ENCODE measurements around the gene KRTAP19-5. TPM values are rescaled to one million over a fixed set of nuclear protein-coding genes. Genes with fewer than 3 reads are reported as not detected.
"Not testable (repeated sequence)": the region's sequence is repeated elsewhere in the genome, so short reads cannot be mapped to it uniquely, and the experiment has no call there.

KRTAP19-5 gene
- total and polyA plus RNA-seq, 12 donors, result not detected

GRCh38 chr21:30505621-30506205 is 3.8 kb upstream of the KRTAP19-5 start:
- not testable (repeated sequence) for H3K4me1 ChIP-seq, H3K27me3 ChIP-seq, DNase-seq, H3K9me3 ChIP-seq, H3K36me3 ChIP-seq, ATAC-seq, H3K27ac ChIP-seq, H3K4me3 ChIP-seq
- intact Hi-C loops (cut with DNase I), result loop anchor here in 1 of 10 donors (10.0 kb wide), 1 partner anchor 59 kb away; the partner anchor contains the start of gene KRTAP19-7
- WGBS, 2 donors, result 30 to 31% methylated on average over 4 of the region's 4 CpGs
- peak in 3 of 9 donors; percentile 12 to 20 (median 15) for TF ChIP-seq CTCF (IDR thresholded peaks at IDR 0.05)

GRCh38 chr21:30497065-30497464 is 4.9 kb downstream of the KRTAP19-5 start, which contains the start of gene KRTAP19-4:
TSS of gene KRTAP19-4 (minus strand) at chr21:30497165. CDS start at chr21:30497110, 55 bp downstream.
- no peak within 1 kb of the TSS for H3K4me3 ChIP-seq
- no peak within 1 kb of the TSS for H3K27ac ChIP-seq
- 60% methylated on average over 4 of the region's 4 CpGs for WGBS, 2 donors
- H3K27me3 ChIP-seq, result no peaks in the 10 kb centered on the region
- DNase-seq (no peak), ATAC-seq (no peak)
- H3K4me1 ChIP-seq, result no peaks in the 10 kb centered on the region
- TF ChIP-seq CTCF (IDR thresholded peaks at IDR 0.05), result no peak
- peaks cover 0 to 9% (median 0%) of the 10 kb centered on the region in 11 donors for H3K9me3 ChIP-seq
- intact Hi-C loops (cut with DNase I), result no loop called here
- H3K36me3 ChIP-seq, result no peaks in the 10 kb centered on the region

- no peak for TF ChIP-seq CTCF (IDR thresholded peaks at IDR 0.05)
- no peak within 1 kb of the TSS for H3K27ac ChIP-seq
- no peaks in the 10 kb centered on the region for H3K27me3 ChIP-seq
- no peak within 1 kb of the TSS for H3K4me3 ChIP-seq
- 76 to 77% methylated on average over 2 of the region's 2 CpGs for WGBS, 2 donors
- H3K4me1 ChIP-seq, result no peaks in the 10 kb centered on the region
- intact Hi-C loops (cut with DNase I), result no loop called here
- no peaks in the 10 kb centered on the region for H3K36me3 ChIP-seq
- DNase-seq (no peak), ATAC-seq (no peak)
- peaks cover 0 to 20% (median 0%) of the 10 kb centered on the region in 11 donors for H3K9me3 ChIP-seq
Measured at GRCh38 chr21:30491963-30492428, 9.9 kb downstream of the KRTAP19-5 start, which contains the start of gene KRTAP19-3. TSS of gene KRTAP19-3 (minus strand) at chr21:30492013. CDS start at chr21:30491957, 56 bp downstream.

- Histone ChIP-seq H3K27me3 (no peaks in the 10 kb centered on the region), H3K9me3 (peaks cover 0 to 27% (median 4%) of the 10 kb centered on the region in 11 donors), H3K4me3 (no peak within 1 kb of the TSS), H3K27ac (no peak within 1 kb of the TSS), H3K4me1 (peaks cover 0 to 7% (median 0%) of the 10 kb centered on the region in 9 donors), H3K36me3 (no peaks in the 10 kb centered on the region)
- no peak for TF ChIP-seq CTCF (IDR thresholded peaks at IDR 0.05)
- 86 to 89% methylated on average over 2 of the region's 2 CpGs for WGBS, 2 donors
- intact Hi-C loops (cut with DNase I), result no loop called here
- DNase-seq (no peak), ATAC-seq (peak in 1 of 8 donors; percentile 11)
Measured at GRCh38 chr21:30487336-30487735, 14.6 kb downstream of the KRTAP19-5 start, which contains the start of gene KRTAP19-2. TSS of gene KRTAP19-2 (minus strand) at chr21:30487436. CDS start at chr21:30487348, 88 bp downstream.

Measured in heart right ventricle (tissue), 16 donors.